HEK293 (cell line): ENCODE measurements around the gene TBC1D19.

Source experiments
- MZF1 ChIP-seq: fragments of 450-650 bp; formaldehyde crosslinking; IDR thresholded peaks from 2 replicates; pipeline ENCODE4 v1.5.1; 2017; ENCODE audit warnings: missing biosample characterization, missing genetic modification characterization, borderline replicate concordance
- PATZ1 ChIP-seq: fragments of 450-650 bp; formaldehyde crosslinking; IDR thresholded peaks from 2 replicates; pipeline ENCODE4 v1.5.1; 2016; ENCODE audit warnings: missing biosample characterization, missing genetic modification characterization
- SCRT2 ChIP-seq: fragments of 450-650 bp; formaldehyde crosslinking; IDR thresholded peaks from 2 replicates; pipeline ENCODE4 v1.5.1; 2016; ENCODE audit warnings: missing biosample characterization, missing genetic modification characterization
- SP3 ChIP-seq: fragments of 450-650 bp; formaldehyde crosslinking; IDR thresholded peaks from 2 replicates; pipeline ENCODE4 v1.5.1; 2016; ENCODE audit warnings: missing biosample characterization, missing genetic modification characterization
- YY2 ChIP-seq: fragments of 450-650 bp; formaldehyde crosslinking; IDR thresholded peaks from 2 replicates; pipeline ENCODE4 v1.5.1; 2016; ENCODE audit warnings: missing biosample characterization, missing genetic modification characterization
- ZBTB17 ChIP-seq: fragments of 450-650 bp; formaldehyde crosslinking; IDR thresholded peaks from 2 replicates; pipeline ENCODE4 v1.5.1; 2016; ENCODE audit warnings: missing biosample characterization, missing genetic modification characterization
- ZBTB20 ChIP-seq: fragments of 450-650 bp; formaldehyde crosslinking; IDR thresholded peaks from 2 replicates; pipeline ENCODE4 v1.5.1; 2016; ENCODE audit warnings: missing biosample characterization, missing genetic modification characterization
- ZNF184 ChIP-seq: fragments of 450-650 bp; IDR thresholded peaks from 2 replicates; pipeline ENCODE4 v1.5.1; 2018; ENCODE audit warnings: missing biosample characterization, mild to moderate bottlenecking, missing genetic modification characterization
- ZNF274 ChIP-seq, 2 experiments: fragments of 200-500 bp in 1 of 2; fragments of 450-650 bp in 1 of 2; sonication (Bioruptor generic) in 1 of 2; formaldehyde crosslinking in 1 of 2; IDR thresholded peaks; 2 replicates each; pipeline versions ENCODE4 v1.5.1 to v1.6.1; 2014 to 2016; ENCODE audit warnings: borderline replicate concordance in 1 of 2, inconsistent platforms in 1 of 2, low read length in 1 of 2, missing biosample characterization in 1 of 2, missing genetic modification characterization in 1 of 2
- ZNF280C ChIP-seq: fragments of 450-650 bp; formaldehyde crosslinking; IDR thresholded peaks from 2 replicates; pipeline ENCODE4 v1.5.1; 2016; ENCODE audit warnings: missing biosample characterization, missing genetic modification characterization
- ZNF280D ChIP-seq: fragments of 450-650 bp; formaldehyde crosslinking; IDR thresholded peaks from 2 replicates; pipeline ENCODE4 v1.5.1; 2016; ENCODE audit warnings: missing biosample characterization, missing genetic modification characterization
- ZNF37A ChIP-seq: fragments of 450-650 bp; IDR thresholded peaks from 2 replicates; pipeline ENCODE4 v1.5.1; 2018; ENCODE audit warnings: missing biosample characterization, missing genetic modification characterization
- ZNF394 ChIP-seq: fragments of 450-650 bp; formaldehyde crosslinking; IDR thresholded peaks from 2 replicates; pipeline ENCODE4 v1.5.1; 2016; ENCODE audit warnings: missing biosample characterization, missing genetic modification characterization, mild to moderate bottlenecking, moderate library complexity, borderline replicate concordance
- ZNF501 ChIP-seq: fragments of 450-650 bp; formaldehyde crosslinking; IDR thresholded peaks from 2 replicates; pipeline ENCODE4 v1.5.1; 2016; ENCODE audit warnings: missing biosample characterization, missing genetic modification characterization
- ZNF549 ChIP-seq: fragments of 450-650 bp; IDR thresholded peaks from 2 replicates; pipeline ENCODE4 v1.5.1; 2018; ENCODE audit warnings: missing biosample characterization, missing genetic modification characterization, mild to moderate bottlenecking, inconsistent platforms, moderate library complexity
- ZNF777 ChIP-seq: fragments of 450-650 bp; formaldehyde crosslinking; IDR thresholded peaks from 2 replicates; pipeline ENCODE4 v1.5.1; 2017; ENCODE audit warnings: missing biosample characterization, missing genetic modification characterization, borderline replicate concordance
- TF ChIP-seq, protein P1 (sequence below): fragments of 450-650 bp; formaldehyde crosslinking; IDR thresholded peaks from 2 replicates; pipeline ENCODE4 v1.5.1; 2016; ENCODE audit warnings: missing biosample characterization, missing genetic modification characterization
- TF ChIP-seq, protein P2 (sequence below): sonication (generic); formaldehyde crosslinking; IDR thresholded peaks from 2 replicates; pipeline ENCODE4 v1.8.1; 2022; ENCODE audit warnings: mild to moderate bottlenecking, moderate library complexity, missing genetic modification reagents
- TF ChIP-seq, protein P3 (sequence below): fragments of 450-650 bp; formaldehyde crosslinking; IDR thresholded peaks from 2 replicates; pipeline ENCODE4 v1.5.1; 2016; ENCODE audit warnings: missing biosample characterization, missing genetic modification characterization
- TF ChIP-seq, protein P4 (sequence below): fragments of 450-650 bp; formaldehyde crosslinking; IDR thresholded peaks from 2 replicates; pipeline ENCODE4 v1.5.1; 2016; ENCODE audit warnings: missing biosample characterization, missing genetic modification characterization
- TF ChIP-seq, protein P5 (sequence below): fragments of 450-650 bp; formaldehyde crosslinking; IDR thresholded peaks from 2 replicates; pipeline ENCODE4 v1.5.1; 2016; ENCODE audit warnings: missing biosample characterization, missing genetic modification characterization

TBC1D19 gene

DNA sequence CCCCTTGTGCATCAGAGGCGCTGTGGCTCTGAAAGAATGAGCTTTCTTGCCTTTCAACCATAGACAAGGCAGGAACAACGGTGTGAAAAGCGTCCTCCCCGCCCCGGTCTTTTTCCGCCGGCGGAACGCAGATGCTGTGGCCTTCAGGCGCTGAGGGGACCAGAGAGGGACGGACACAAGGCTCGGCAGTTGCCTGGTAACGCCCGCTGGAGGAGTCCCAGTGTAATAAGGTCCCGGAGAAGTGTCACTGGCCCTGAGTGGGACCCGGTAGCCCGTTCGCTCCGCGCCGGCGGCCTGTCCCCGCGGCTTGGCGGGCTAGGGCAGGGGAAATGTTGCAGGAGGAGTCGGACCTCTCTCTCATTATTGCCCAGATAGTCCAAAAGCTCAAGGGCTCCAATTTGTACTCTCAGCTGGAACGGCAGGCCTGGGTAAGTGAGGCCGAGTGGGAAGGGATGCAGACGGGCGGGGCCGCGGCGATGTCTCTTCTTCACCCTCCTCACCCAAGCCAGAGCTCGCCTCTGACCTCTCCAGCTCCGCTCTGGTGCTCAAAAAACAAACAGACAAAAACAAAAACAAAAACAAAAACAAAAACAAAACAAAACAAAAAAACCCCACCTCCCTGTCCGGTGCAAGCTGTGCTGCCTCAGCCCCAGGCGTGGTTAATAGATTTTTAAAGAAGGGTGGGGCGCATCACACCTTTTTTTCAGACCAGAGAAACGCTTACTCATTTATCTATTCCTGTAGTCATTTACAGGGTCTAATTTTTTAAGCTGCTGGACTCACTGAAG is at the start of gene TBC1D19 (continued):
- TF ChIP-seq, protein P1, sequence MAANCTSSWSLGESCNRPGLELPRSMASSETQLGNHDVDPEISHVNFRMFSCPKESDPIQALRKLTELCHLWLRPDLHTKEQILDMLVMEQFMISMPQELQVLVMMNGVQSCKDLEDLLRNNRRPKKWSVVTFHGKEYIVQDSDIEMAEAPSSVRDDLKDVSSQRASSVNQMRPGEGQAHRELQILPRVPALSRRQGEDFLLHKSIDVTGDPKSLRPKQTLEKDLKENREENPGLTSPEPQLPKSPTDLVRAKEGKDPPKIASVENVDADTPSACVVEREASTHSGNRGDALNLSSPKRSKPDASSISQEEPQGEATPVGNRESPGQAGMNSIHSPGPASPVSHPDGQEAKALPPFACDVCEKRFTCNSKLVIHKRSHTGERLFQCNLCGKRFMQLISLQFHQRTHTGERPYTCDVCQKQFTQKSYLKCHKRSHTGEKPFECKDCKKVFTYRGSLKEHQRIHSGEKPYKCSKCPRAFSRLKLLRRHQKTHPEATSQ (tag by site-specific recombination), result peak; percentile 81; the same call in 1 of the 2 replicates
- TF ChIP-seq ZNF274 (IDR thresholded peaks at IDR 0.05; ENCODE audit: low read length) (no peak), ZNF274 (tag by site-specific recombination; IDR thresholded peaks at IDR 0.05; ENCODE audit: borderline replicate concordance) (no peak), ZBTB17 (tag by site-specific recombination) (peak; percentile 74), ZNF37A (tag by site-specific recombination) (peak; percentile 33; the same call in 1 of the 2 replicates), ZNF501 (tag by site-specific recombination) (peak; percentile 96), ZNF777 (peak; percentile 71), MZF1 (tag by site-specific recombination) (peak; percentile 54; the same call in 1 of the 2 replicates), ZBTB20 (tag by site-specific recombination) (peak; percentile 59; the same call in 1 of the 2 replicates), SCRT2 (tag by site-specific recombination) (no peak), YY2 (tag by site-specific recombination) (peak; percentile 57; the same call in 1 of the 2 replicates), SP3 (tag by site-specific recombination) (peak; percentile 63), ZNF184 (0 out of 2 replicates have a peak, but pooled peaks have one; percentile 15), PATZ1 (peak; percentile 64), ZNF394 (tag by site-specific recombination) (peak; percentile 63; the same call in 1 of the 2 replicates), ZNF549 (tag by site-specific recombination) (0 out of 2 replicates have a peak, but pooled peaks have one; percentile 26), ZNF280C (tag by site-specific recombination) (no peak), ZNF280D (tag by site-specific recombination) (peak; percentile 53; the same call in 1 of the 2 replicates)
- TF ChIP-seq, protein P2, sequence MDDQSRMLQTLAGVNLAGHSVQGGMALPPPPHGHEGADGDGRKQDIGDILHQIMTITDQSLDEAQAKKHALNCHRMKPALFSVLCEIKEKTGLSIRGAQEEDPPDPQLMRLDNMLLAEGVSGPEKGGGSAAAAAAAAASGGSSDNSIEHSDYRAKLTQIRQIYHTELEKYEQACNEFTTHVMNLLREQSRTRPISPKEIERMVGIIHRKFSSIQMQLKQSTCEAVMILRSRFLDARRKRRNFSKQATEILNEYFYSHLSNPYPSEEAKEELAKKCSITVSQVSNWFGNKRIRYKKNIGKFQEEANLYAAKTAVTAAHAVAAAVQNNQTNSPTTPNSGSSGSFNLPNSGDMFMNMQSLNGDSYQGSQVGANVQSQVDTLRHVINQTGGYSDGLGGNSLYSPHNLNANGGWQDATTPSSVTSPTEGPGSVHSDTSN (CRISPR knock-in tag), result peak; percentile 70; the same call in 1 of the 2 replicates
- TF ChIP-seq, protein P3, sequence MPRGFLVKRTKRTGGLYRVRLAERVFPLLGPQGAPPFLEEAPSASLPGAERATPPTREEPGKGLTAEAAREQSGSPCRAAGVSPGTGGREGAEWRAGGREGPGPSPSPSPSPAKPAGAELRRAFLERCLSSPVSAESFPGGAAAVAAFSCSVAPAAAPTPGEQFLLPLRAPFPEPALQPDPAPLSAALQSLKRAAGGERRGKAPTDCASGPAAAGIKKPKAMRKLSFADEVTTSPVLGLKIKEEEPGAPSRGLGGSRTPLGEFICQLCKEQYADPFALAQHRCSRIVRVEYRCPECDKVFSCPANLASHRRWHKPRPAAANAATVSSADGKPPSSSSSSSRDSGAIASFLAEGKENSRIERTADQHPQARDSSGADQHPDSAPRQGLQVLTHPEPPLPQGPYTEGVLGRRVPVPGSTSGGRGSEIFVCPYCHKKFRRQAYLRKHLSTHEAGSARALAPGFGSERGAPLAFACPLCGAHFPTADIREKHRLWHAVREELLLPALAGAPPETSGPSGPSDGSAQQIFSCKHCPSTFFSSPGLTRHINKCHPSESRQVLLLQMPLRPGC (tag by site-specific recombination), result peak; percentile 71
- TF ChIP-seq, protein P4, sequence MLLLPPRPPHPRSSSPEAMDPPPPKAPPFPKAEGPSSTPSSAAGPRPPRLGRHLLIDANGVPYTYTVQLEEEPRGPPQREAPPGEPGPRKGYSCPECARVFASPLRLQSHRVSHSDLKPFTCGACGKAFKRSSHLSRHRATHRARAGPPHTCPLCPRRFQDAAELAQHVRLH, result peak; percentile 89; the same call in 1 of the 2 replicates
- TF ChIP-seq, protein P5, sequence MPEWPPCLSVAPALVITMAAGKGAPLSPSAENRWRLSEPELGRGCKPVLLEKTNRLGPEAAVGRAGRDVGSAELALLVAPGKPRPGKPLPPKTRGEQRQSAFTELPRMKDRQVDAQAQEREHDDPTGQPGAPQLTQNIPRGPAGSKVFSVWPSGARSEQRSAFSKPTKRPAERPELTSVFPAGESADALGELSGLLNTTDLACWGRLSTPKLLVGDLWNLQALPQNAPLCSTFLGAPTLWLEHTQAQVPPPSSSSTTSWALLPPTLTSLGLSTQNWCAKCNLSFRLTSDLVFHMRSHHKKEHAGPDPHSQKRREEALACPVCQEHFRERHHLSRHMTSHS (tag by site-specific recombination), result no peak
